Keratinocyte (primary cell): ENCODE data around the gene CACNB3. TPM values are rescaled to one million over a fixed set of nuclear protein-coding genes. Genes with fewer than 3 reads are reported as not detected.

Source experiments
- DNase-seq: peaks from one replicate; pipeline ENCODE4 v3.0.0-alpha.2; 2011; ENCODE audit warnings: low read depth, missing footprints, low spot score
- FAIRE-seq: peaks from 2 replicates; lab custom pipeline; 2011; peaks lifted over from hg19 to GRCh38; lab: Jason Lieb, UNC
- H2AFZ ChIP-seq: 2 replicates; pipeline ENCODE4 v1.6.0; 2012; ENCODE audit warnings: low read length, control low read depth, inconsistent platforms; ENCODE audit not compliant: control insufficient read depth
- H3K27ac ChIP-seq: 2 replicates; pipeline ENCODE4 v1.5.1; 2011; ENCODE audit warnings: low read length; ENCODE audit not compliant: control insufficient read depth, insufficient read depth
- H3K27me3 ChIP-seq: 3 replicates; pipeline ENCODE4 v1.6.0; 2011; ENCODE audit warnings: low read length; ENCODE audit not compliant: control insufficient read depth, insufficient read depth; ENCODE audit errors: extremely low read depth
- H3K36me3 ChIP-seq, 2 experiments: 2 replicates in 1 of 2; 3 replicates in 1 of 2; pipeline ENCODE4 v1.5.1; 2011; ENCODE audit warnings: low read length in 2 of 2, mild to moderate bottlenecking in 1 of 2; ENCODE audit not compliant: control insufficient read depth in 2 of 2, insufficient read depth in 2 of 2; ENCODE audit errors: extremely low read depth in 1 of 2
- H3K4me1 ChIP-seq: 3 replicates; pipeline ENCODE4 v1.5.1; 2011; ENCODE audit warnings: low read length; ENCODE audit not compliant: control insufficient read depth, insufficient read depth; ENCODE audit errors: extremely low read depth
- H3K4me2 ChIP-seq: 3 replicates; pipeline ENCODE4 v1.6.0; 2011; ENCODE audit warnings: low read depth, low read length; ENCODE audit not compliant: control insufficient read depth, insufficient read depth; ENCODE audit errors: extremely low read depth
- H3K4me3 ChIP-seq, 3 experiments: fragments of 200-600 bp in 1 of 3; sonication (generic) in 1 of 3; 2 replicates in 2 of 3; 3 replicates in 1 of 3; pipeline ENCODE4 v1.5.1; 2011 to 2016; ENCODE audit warnings: low read length in 3 of 3, mild to moderate bottlenecking in 3 of 3, control low read depth in 2 of 3, inconsistent platforms in 1 of 3, low read depth in 1 of 3, mixed read lengths in 1 of 3, mixed run types in 1 of 3, moderate library complexity in 1 of 3; ENCODE audit not compliant: control insufficient read depth in 2 of 3, insufficient read depth in 2 of 3; ENCODE audit errors: extremely low read depth in 1 of 3
- H3K79me2 ChIP-seq: 2 replicates; pipeline ENCODE4 v1.6.0; 2012; ENCODE audit warnings: low read length; ENCODE audit not compliant: control insufficient read depth, insufficient read depth
- H3K9ac ChIP-seq: 3 replicates; pipeline ENCODE4 v1.6.0; 2011; ENCODE audit warnings: low read length; ENCODE audit not compliant: control insufficient read depth, insufficient read depth; ENCODE audit errors: extremely low read depth
- H3K9me1 ChIP-seq: 3 replicates; pipeline ENCODE4 v1.6.0; 2011; ENCODE audit warnings: low read length; ENCODE audit not compliant: control insufficient read depth, insufficient read depth; ENCODE audit errors: extremely low read depth
- H3K9me3 ChIP-seq: 2 replicates; pipeline ENCODE4 v1.5.1; 2012; ENCODE audit warnings: low read depth, low read length; ENCODE audit not compliant: control insufficient read depth
- H4K20me1 ChIP-seq: 3 replicates; pipeline ENCODE4 v1.6.0; 2011; ENCODE audit warnings: low read length; ENCODE audit not compliant: control insufficient read depth, insufficient read depth; ENCODE audit errors: extremely low read depth
- CTCF ChIP-seq, 3 experiments: IDR thresholded peaks in 1 of 3; conservative IDR thresholded peaks in 1 of 3; optimal IDR thresholded peaks in 1 of 3; 2 replicates in 2 of 3; 3 replicates in 1 of 3; pipeline versions ENCODE3 to v1.5.1; 2011; ENCODE audit warnings: low read length in 3 of 3, mild to moderate bottlenecking in 3 of 3, moderate library complexity in 2 of 3, control low read depth in 1 of 3, inconsistent platforms in 1 of 3; ENCODE audit not compliant: insufficient read depth in 2 of 3; ENCODE audit errors: extremely low read depth in 1 of 3
- EZH2 ChIP-seq: IDR thresholded peaks from one replicate; pipeline ENCODE4 v1.6.1; 2012; ENCODE audit warnings: inconsistent platforms, mild to moderate bottlenecking, low read length, moderate library complexity
- dilution Hi-C: fragments of 300-500 bp; cut with MboI; formaldehyde crosslinking; loops from one replicate; pipeline ENCODE4 v1.7.0; 2020; ENCODE audit warnings: low sequenced_read_pairs; ENCODE audit not compliant: extremely low pct_ligation_motif_present
- polyA plus RNA-seq, 5 experiments: library from polyadenylated mRNA; depleted of rRNA in 3 of 5; stranded (reverse) in 3 of 5; stranded (forward) in 1 of 5; unstranded in 1 of 5; fragments of >200 nt; gene quantifications; 1 replicate in 1 of 5; 2 replicates in 3 of 5; 3 replicates in 1 of 5; pipeline versions ENCODE4 v1.2.1 to v1.2.3, GENCODE V29; 2011 to 2012; ENCODE audit warnings: missing spikeins in 2 of 5, low read depth in 1 of 5, low replicate concordance in 1 of 5

Gene CACNB3
- polyA plus RNA-seq, 1 donor (not counting 4 experiments of a cell fraction or from before 2014, with no cell fraction given): 16.1 TPM

- Histone ChIP-seq H3K4me2 (no peak overlapping the region), H2AFZ (no peak overlapping the region), H3K9ac (no peak overlapping the region), H3K36me3 (no peaks in the 10 kb centered on the region), H4K20me1 (no peaks in the 10 kb centered on the region), H3K27me3 (no peaks in the 10 kb centered on the region), H3K79me2 (no peaks in the 10 kb centered on the region), H3K27ac (no peak overlapping the region), H3K4me1 (peaks cover 9% of the 10 kb centered on the region), H3K9me3 (no peaks in the 10 kb centered on the region), H3K4me3 (no peak overlapping the region), H3K9me1 (no peaks in the 10 kb centered on the region)
- dilution Hi-C loops: no loop called here
- DNase-seq (no peak), FAIRE-seq (no peak)
- no peak for TF ChIP-seq CTCF (optimal IDR thresholded peaks at IDR 0.05 in 1 of 3, IDR thresholded peaks at IDR 0.05 in 1 of 3, conservative IDR thresholded peaks at IDR 0.05 in 1 of 3; ENCODE audit: extremely low read depth in 1 of 3, insufficient read depth in 2 of 3, low read length in 3 of 3)
- TF ChIP-seq EZH2: no peak
Observed at GRCh38 chr12:48810903-48811431, 7.3 kb upstream of the CACNB3 start.

- no peaks in the 10 kb centered on the region for H3K79me2 ChIP-seq
- FAIRE-seq (no peak), DNase-seq (no peak)
- H4K20me1 ChIP-seq: no peaks in the 10 kb centered on the region
- no peak overlapping the region for H2AFZ ChIP-seq
- TF ChIP-seq CTCF (optimal IDR thresholded peaks at IDR 0.05 in 1 of 3, IDR thresholded peaks at IDR 0.05 in 1 of 3, conservative IDR thresholded peaks at IDR 0.05 in 1 of 3; ENCODE audit: extremely low read depth in 1 of 3, insufficient read depth in 2 of 3, low read length in 3 of 3) (no peak), EZH2 (no peak)
- H3K4me2 ChIP-seq: no peak overlapping the region
- dilution Hi-C loops: no loop called here
- H3K4me3 ChIP-seq: no peak overlapping the region
- H3K27me3 ChIP-seq: no peaks in the 10 kb centered on the region
- peaks cover 14% of the 10 kb centered on the region for H3K4me1 ChIP-seq
- no peaks in the 10 kb centered on the region for H3K36me3 ChIP-seq
- no peak overlapping the region for H3K9ac ChIP-seq
- no peak overlapping the region for H3K27ac ChIP-seq
- H3K9me1 ChIP-seq: no peaks in the 10 kb centered on the region
- H3K9me3 ChIP-seq: no peaks in the 10 kb centered on the region
Observed at GRCh38 chr12:48811437-48812090, 6.7 kb upstream of the CACNB3 start.
